OCI-M2 (cell line): ENCODE data around the gene TRAM2.

Source experiments
- DNase-seq: peaks from one replicate; lab custom pipeline; 2025; ENCODE audit not compliant: unreplicated experiment; lab: John Stamatoyannopoulos, UW

TRAM2 gene

DNA sequence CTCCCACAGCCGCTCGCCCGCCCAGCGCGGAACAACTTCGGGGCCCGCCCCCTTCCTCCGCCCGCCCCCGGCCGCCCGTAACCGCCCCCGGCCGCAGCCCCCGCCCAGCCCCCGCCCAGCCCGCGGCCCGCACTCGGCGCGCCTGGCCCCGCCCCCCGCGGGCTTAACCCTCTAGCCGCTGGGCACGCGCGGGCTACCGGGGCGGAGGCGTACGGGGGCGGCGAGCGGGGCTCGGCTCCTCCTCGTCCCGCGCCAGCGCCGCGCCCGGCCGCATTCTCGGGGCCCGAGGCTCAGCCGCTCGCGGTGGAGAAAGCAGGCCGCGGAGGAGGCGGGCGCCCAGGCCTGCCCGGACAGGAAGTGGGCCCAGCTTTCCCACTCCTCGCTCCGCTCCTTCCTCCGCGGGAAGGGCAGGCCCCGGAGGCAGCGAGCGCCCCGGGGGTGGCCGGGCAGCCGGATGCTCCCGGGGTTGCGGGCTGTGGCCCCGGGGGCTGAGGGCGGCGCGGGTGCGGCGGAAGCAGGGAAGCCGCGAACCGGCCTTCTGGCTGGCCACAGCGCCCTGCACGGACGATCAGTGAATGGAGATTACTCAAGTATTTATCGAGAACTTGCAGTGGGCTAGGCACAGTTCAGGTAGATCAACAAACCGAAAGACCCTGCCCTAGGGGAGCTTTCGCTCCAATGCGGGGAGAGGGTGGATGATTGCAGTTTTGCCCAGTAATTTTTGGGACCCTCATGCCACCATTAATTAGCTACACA, at the start of gene TRAM2:
TRAM2 (minus strand) TSS at position 39 of the 756 bp plus-strand sequence. CDS start 145 bp downstream, outside the sequence.
- DNase-seq: no peak

- DNase-seq: no peak
Measured at GRCh38 chr6:52622810-52623209, 46.0 kb upstream of the TRAM2 start.

- DNase-seq: no peak
Measured at GRCh38 chr6:52621631-52622030, 44.8 kb upstream of the TRAM2 start.

DNA sequence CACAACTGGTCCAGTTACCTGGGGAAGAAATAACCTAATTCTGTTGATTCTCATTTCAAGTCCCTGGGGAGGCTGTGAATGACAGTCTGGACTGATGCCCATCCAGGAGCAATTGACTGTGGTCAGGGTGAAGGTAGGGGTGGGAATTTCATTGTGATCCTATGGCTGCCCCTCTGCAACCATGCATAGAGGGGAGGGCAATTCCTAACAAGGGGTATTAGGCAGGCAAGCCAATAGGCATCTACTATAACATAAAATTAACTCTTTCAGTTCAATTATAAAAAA, 44.0 kb upstream of the TRAM2 start:
- DNase-seq: no peak

- no peak for DNase-seq
Measured at GRCh38 chr6:52620055-52620905, 43.4 kb upstream of the TRAM2 start.

GRCh38 chr6:52617087-52617486, 40.2 kb upstream of the TRAM2 start:
- DNase-seq: no peak

- no peak for DNase-seq
Measured at GRCh38 chr6:52616059-52616690, 39.3 kb upstream of the TRAM2 start.

DNA sequence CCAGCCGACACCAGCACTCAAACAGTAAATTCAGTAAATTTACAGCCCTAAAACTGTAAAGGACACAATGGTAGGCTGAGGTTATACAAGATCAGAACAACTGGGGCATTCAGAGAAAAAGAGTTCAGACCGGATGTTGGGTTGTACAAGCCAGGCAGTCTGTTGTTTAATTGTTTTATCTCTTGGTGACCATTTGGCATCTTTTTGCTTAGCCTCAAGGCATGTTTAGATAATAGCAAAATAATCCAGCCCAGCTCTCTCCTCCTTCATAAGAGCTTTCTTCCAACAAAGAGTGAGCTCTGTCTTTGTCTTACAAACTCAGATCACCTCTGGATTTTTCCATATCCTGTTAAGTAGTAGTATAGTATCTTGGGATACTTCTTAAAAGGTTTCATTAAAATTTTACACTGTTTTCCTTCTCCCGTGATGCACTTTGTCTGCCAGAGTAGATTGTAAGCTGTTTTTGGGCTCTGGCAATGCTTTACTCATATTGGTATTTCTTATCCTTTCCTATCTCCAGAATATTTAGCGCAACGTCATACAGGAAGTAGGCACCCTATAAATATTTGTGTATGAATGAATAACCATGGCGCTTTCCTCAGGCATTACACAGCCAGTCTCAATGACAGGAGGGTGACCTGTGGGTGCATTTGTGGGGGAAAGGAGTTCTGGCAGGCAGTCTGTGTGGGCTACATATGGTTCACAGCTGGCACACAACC, 35.6 kb upstream of the TRAM2 start:
- DNase-seq: no peak

DNA sequence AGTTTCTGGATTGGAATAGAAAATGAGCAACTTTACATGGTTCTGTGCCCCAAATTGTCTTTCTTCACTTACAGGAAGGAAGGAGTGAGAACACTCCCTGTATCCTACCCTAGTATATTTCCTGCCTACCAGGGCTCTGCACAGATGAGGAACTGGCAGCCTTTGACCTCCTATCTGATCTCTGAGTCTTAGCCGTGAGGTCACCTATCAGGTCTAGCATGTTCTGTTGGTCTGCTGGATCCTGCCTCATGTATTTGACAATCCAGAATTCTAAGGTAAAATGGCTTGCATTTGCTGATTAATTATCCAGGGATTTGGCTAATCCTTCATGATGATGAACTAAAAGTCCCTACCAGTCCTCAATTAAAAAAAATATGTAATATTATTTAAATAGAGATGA, 35.0 kb upstream of the TRAM2 start:
- no peak for DNase-seq

DNA sequence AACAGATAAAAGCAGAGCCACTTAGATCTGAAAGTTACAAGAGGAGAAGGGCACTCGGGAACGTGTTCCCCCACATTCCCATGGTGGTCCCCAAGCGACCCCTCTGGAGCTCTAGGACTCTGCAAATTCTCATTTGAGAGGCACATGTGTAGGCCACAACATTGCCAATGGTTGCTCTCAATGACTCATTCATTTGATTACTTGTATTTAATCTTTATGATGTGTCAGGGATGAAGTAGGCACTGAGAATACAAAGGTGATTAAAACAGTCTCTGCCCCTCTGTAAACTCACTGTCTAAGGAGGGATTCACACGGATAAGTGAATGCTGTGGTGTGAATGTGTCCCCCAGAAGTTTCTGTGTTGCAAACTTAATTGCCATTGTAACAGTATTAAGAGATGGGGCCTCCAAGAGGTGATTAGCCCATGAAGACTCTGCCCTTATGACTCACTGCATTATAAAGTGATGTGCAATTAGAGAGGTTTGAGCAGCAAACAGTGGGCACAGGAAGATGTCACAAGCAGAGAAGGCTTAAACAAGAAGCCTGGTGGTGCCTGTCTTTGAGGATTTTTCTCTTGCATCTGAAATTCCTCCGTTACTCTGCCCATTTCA, 34.0 kb upstream of the TRAM2 start:
- no peak for DNase-seq

GRCh38 chr6:52610011-52610410, 33.2 kb upstream of the TRAM2 start:
- DNase-seq: no peak

GRCh38 chr6:52605610-52606185, 28.8 kb upstream of the TRAM2 start:
- DNase-seq: no peak

DNA sequence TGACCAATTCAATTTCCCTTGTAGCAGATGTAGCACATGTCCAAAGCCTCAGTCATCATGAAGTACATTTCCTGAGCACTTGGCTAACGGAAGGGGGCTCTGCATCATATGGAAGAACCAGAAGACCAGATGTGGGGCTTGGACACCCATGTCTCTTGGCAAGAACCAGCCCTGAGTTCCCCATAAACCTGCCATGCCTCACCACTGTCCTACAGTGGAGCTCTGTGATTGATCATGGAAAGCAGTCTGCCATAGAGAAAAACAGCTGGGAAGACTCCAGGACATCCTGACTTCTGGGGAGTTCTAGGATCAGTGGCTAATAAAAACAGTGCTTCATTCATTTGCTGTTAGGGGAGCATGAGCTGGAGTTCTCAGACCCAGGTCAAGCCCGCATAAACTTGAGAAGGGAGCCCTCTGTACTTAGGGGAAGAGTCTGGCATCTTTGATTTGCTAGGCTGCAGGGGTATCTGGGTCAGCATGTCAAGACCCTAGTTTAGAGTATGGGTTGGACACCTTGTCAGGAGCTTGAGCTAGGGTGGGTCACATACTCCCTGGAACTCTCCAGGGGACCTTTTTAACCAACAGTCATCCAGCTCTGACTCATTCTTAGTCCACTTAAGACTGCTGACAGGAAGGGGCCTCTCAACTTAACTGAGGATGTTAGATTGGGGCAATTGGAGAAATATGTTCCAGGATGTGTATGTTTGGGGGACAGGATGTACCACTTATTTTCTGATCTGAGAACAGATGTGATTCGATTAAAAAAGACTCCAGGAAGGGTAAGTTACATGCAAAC, 26.3 kb upstream of the TRAM2 start:
- no peak for DNase-seq

- no peak for DNase-seq
Measured at GRCh38 chr6:52598824-52599190, 21.9 kb upstream of the TRAM2 start.

DNA sequence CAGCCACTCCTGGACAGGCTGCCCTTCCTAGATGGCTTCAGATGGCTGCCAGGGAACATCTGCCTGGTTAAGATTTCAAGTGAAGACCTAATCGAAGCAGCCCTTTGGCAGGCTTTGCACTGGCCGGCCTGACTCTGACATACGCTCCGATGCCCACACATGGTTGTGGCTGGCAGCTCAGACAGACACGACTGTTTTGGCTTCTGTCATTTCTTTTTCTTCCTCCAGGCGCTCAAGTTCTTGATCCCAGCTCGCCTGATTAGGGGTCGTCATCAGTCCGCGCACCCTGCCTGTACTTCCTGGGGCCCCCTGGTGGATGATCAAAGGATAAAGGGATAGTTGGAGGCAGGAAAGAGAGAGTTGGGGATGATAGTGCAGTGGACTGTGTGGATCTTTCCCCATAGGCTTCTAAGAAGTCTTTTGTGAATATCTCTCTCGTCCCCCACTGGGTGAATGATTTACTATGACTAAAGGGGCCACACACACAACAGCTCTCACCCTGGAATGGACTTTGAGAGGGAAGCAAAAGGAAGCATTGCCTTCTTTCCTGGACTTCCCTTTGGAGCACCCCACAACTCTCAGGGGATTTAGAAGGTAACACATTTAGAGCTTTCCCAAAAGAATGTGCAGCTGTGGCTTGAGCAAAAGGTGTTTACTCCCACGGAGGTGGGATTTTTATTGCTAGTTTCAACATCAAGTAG, 21.4 kb upstream of the TRAM2 start:
- no peak for DNase-seq

DNA sequence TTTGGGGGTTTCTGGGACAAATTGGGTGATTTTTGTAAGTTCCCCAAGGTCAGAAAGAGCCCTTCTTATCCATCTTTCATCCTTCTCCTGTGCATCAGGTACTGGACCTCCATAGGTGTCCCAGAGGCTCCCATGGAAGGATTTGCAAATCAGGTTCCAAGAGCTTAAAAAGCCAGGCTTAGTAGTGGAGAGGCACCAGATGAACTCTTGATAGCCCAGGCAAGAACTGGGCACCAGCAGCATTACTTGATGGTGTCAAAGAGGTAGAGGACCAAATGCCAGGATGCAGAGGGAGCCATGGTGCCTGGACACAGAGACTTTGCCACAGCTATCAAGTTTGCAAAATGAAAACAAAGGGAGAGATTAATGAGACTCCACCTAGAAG, 20.9 kb upstream of the TRAM2 start:
- no peak for DNase-seq

DNA sequence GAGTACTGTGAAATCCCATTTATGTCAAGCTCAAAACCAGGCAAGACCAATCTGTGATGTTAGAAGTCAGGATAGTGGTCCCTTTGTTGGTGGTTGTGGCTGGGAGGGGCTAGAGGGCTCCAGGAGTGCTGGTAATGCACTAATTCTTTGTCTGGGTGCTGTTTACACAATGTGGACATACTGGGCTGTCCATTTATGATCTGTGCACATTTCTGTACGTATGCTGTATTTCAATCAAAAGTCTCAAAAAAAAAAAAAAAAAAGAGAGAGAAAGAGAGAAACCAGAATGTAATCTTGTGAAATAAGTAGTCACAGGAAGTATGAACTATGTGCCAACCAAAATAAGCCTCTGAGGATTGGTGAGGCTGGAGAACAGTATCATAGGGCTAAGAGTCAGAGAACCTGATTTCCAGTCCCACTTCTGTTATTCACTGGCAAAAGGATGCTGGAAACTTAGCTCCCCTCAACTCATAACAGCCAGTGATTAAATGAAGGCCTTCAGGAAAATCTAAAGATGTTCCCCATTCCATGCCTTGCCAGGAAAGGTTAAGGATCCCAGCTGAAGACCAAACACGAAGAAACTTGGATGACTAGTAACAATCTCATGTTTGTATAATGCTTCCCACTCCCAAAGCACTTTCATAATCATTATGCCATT, 19.6 kb upstream of the TRAM2 start:
- DNase-seq: no peak

GRCh38 chr6:52595796-52596130, 18.9 kb upstream of the TRAM2 start:
- DNase-seq: no peak
